Glutamatergic neuron (in vitro differentiated cells): ENCODE data around the gene MMP25. TPM values are rescaled to one million over a fixed set of nuclear protein-coding genes. Genes with fewer than 3 reads are reported as not detected.
A peak's percentile ranks its signal among the peaks of the same experiment; 100 is the strongest.

Source experiments
- DNase-seq: peaks from one replicate; pipeline ENCODE4 v3.0.0; 2022
- H3K27ac Mint-ChIP-seq: one replicate; pipeline ENCODE4 v1.8.0; 2020; ENCODE audit warnings: mild to moderate bottlenecking, mixed read lengths, inconsistent platforms; ENCODE audit not compliant: unreplicated experiment
- H3K27me3 Mint-ChIP-seq: one replicate; pipeline ENCODE4 v1.8.0; 2020; ENCODE audit warnings: mild to moderate bottlenecking, moderate library complexity, mixed read lengths, inconsistent platforms; ENCODE audit not compliant: unreplicated experiment
- H3K36me3 Mint-ChIP-seq: one replicate; pipeline ENCODE4 v1.8.0; 2020; ENCODE audit warnings: mild to moderate bottlenecking, mixed read lengths, inconsistent platforms; ENCODE audit not compliant: unreplicated experiment
- H3K4me1 Mint-ChIP-seq: one replicate; pipeline ENCODE4 v1.8.0; 2020; ENCODE audit warnings: mild to moderate bottlenecking, low read depth, mixed read lengths, inconsistent platforms; ENCODE audit not compliant: unreplicated experiment
- H3K4me3 Mint-ChIP-seq: one replicate; pipeline ENCODE4 v1.8.0; 2020; ENCODE audit warnings: mild to moderate bottlenecking, mixed read lengths, inconsistent platforms; ENCODE audit not compliant: unreplicated experiment
- H3K9me3 Mint-ChIP-seq: one replicate; pipeline ENCODE4 v1.8.0; 2020; ENCODE audit warnings: mild to moderate bottlenecking, moderate library complexity, mixed read lengths, inconsistent platforms; ENCODE audit not compliant: unreplicated experiment
- total RNA-seq: library from RNA; stranded (reverse); fragmentation: NEBNext Ultra II Directional; extraction: Animal tissue kit (Norgen Biotek cat#: 25700); gene quantifications from one replicate; pipeline ENCODE4 v1.2.1, GENCODE V29; 2021; ENCODE audit not compliant: unreplicated experiment
- TF ChIP-seq, protein P1 (sequence below): fragments of 200-600 bp; sonication (generic); IDR thresholded peaks from one replicate; pipeline ENCODE4 v1.5.0; 2021; ENCODE audit not compliant: partially characterized antibody, unreplicated experiment

Gene MMP25
- total RNA-seq, 1 donor from 2014 or later: not detected

DNA sequence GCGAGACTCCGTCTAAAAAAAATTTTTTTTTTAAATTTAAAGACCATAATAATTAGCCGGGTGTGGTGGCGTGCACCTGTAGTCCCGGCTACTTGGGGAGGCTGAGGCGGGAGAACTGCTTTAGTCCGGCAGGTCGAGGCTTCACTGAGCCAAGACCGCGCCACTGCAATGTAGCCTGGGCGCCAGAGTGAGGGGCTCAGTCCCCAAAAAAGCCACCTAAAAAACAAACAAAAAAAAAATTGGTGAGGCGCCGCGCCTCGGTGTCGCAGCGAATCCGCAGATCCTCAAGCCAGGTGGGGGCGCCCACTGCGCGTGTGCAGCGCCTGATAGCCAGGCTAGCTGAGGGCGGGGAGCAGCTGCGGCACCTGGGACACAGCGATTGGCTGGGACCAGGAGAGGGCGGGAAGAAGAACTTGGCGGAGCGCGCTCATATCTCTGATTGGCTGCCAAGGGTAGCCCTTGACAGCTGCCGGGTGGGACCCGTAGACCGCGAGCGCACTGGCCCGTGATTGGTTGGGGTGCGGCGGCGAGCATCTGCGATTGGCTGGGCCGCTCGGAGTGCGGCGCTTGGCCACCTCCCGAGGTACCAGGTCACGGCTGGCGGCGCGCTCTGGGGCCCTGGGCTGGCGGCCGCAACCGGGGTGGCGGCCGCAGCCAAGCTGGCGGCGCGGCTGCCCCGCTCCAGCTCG, 42.6 kb upstream of the MMP25 start:
- H3K36me3 Mint-ChIP-seq: no peaks in the 10 kb centered on the region
- H3K4me1 Mint-ChIP-seq: peaks cover 2% of the 10 kb centered on the region
- H3K9me3 Mint-ChIP-seq: peaks cover 1% of the 10 kb centered on the region
- H3K27ac Mint-ChIP-seq: no peak overlapping the region
- H3K4me3 Mint-ChIP-seq: peak overlapping the region; percentile 70
- peak; percentile 96 for DNase-seq
- peaks cover 11% of the 10 kb centered on the region for H3K27me3 Mint-ChIP-seq
- TF ChIP-seq, protein P1, sequence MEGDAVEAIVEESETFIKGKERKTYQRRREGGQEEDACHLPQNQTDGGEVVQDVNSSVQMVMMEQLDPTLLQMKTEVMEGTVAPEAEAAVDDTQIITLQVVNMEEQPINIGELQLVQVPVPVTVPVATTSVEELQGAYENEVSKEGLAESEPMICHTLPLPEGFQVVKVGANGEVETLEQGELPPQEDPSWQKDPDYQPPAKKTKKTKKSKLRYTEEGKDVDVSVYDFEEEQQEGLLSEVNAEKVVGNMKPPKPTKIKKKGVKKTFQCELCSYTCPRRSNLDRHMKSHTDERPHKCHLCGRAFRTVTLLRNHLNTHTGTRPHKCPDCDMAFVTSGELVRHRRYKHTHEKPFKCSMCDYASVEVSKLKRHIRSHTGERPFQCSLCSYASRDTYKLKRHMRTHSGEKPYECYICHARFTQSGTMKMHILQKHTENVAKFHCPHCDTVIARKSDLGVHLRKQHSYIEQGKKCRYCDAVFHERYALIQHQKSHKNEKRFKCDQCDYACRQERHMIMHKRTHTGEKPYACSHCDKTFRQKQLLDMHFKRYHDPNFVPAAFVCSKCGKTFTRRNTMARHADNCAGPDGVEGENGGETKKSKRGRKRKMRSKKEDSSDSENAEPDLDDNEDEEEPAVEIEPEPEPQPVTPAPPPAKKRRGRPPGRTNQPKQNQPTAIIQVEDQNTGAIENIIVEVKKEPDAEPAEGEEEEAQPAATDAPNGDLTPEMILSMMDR: no peak

- H3K4me1 Mint-ChIP-seq: peaks cover 2% of the 10 kb centered on the region
- peak; percentile 43 for DNase-seq
- no peaks in the 10 kb centered on the region for H3K36me3 Mint-ChIP-seq
- TF ChIP-seq, protein P1: no peak
- no peak overlapping the region for H3K27ac Mint-ChIP-seq
- H3K27me3 Mint-ChIP-seq: peaks cover 14% of the 10 kb centered on the region
- no peak overlapping the region for H3K4me3 Mint-ChIP-seq
- peaks cover 1% of the 10 kb centered on the region for H3K9me3 Mint-ChIP-seq
These were observed 42.0 kb upstream of the MMP25 start for GRCh38 chr16:3004319-3004718.

DNA sequence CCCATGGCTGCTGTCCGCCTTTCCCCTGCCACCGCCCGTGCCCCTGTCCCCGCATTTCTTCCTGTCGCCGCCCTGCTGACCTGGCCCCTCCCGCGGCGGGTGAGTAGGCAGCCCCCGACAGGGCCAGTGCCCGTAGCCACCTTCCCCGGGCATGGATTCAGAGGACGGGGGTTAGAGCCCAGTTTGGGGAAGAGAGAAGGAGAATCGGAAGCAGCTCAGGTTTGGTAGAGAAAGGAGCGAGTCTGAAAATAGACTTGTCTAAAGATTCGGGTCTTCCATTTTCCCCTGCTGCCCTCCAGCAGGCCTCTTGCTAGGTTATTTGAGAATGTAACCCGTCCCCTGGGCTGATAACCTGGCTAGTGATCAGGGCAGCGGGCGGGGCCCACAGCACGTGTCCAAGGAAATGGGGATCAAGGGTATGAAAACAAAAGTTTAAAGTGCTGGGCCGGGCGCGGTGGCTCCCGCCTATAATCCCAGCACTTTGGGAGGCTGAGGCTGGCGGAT, 41.5 kb upstream of the MMP25 start:
- H3K9me3 Mint-ChIP-seq: peaks cover 1% of the 10 kb centered on the region
- TF ChIP-seq, protein P1: no peak
- H3K27me3 Mint-ChIP-seq: peaks cover 14% of the 10 kb centered on the region
- H3K36me3 Mint-ChIP-seq: no peaks in the 10 kb centered on the region
- H3K27ac Mint-ChIP-seq: no peak overlapping the region
- H3K4me3 Mint-ChIP-seq: peak overlapping the region; percentile 70
- no peak for DNase-seq
- H3K4me1 Mint-ChIP-seq: peaks cover 2% of the 10 kb centered on the region

- no peak overlapping the region for H3K4me3 Mint-ChIP-seq
- peaks cover 11% of the 10 kb centered on the region for H3K27me3 Mint-ChIP-seq
- H3K4me1 Mint-ChIP-seq: peaks cover 2% of the 10 kb centered on the region
These were observed 39.1 kb upstream of the MMP25 start for GRCh38 chr16:3007059-3007956.

More at GRCh38 chr16:3007059-3007956, 39.1 kb upstream of the MMP25 start:
- Mint-ChIP-seq H3K36me3 (no peaks in the 10 kb centered on the region), H3K27ac (no peak overlapping the region), H3K9me3 (peaks cover 4% of the 10 kb centered on the region)
- TF ChIP-seq, protein P1: no peak
- no peak for DNase-seq
